ENCODE results near the gene LIME1.

LIME1 gene

GRCh38 chr20:63736893-63737694 is 630 bp downstream of the LIME1 start:
- DNase-seq (ENCODE audit: extremely low read depth in 1 of 2, low read depth in 1 of 2) = peak; percentile 41 to 43

- no peak for DNase-seq (ENCODE audit: extremely low read depth in 1 of 2, low read depth in 1 of 2)
Measured at GRCh38 chr20:63737695-63737944, 1.2 kb downstream of the LIME1 start.

GRCh38 chr20:63737945-63738686 is 1.7 kb downstream of the LIME1 start:
- peak in 1 of 2 donors; percentile 19 for DNase-seq (ENCODE audit: extremely low read depth in 1 of 2, low read depth in 1 of 2)

- DNase-seq (ENCODE audit: extremely low read depth in 1 of 2, low read depth in 1 of 2) = peak in 1 of 2 donors; percentile 15
Measured at GRCh38 chr20:63738687-63739129, 2.2 kb downstream of the LIME1 start.

GRCh38 chr20:63739130-63740069 is 2.9 kb downstream of the LIME1 start, which contains the start of gene SLC2A4RG:
Gene SLC2A4RG (plus strand): TSS chr20:63739776. CDS start chr20:63739913, 137 bp downstream.
- peak in 1 of 2 donors; percentile 59 for DNase-seq (ENCODE audit: extremely low read depth in 1 of 2, low read depth in 1 of 2)

- peak in 1 of 2 donors; percentile 33 for DNase-seq (ENCODE audit: extremely low read depth in 1 of 2, low read depth in 1 of 2)
Measured at GRCh38 chr20:63740070-63740626, 3.7 kb downstream of the LIME1 start.

- DNase-seq (ENCODE audit: extremely low read depth in 1 of 2, low read depth in 1 of 2) = no peak
Measured at GRCh38 chr20:63740627-63741353, 4.3 kb downstream of the LIME1 start.

GRCh38 chr20:63741354-63741675 is 4.9 kb downstream of the LIME1 start:
- no peak for DNase-seq (ENCODE audit: extremely low read depth in 1 of 2, low read depth in 1 of 2)

GRCh38 chr20:63741676-63742380 is 5.4 kb downstream of the LIME1 start:
- DNase-seq (ENCODE audit: extremely low read depth in 1 of 2, low read depth in 1 of 2) = no peak

- DNase-seq (ENCODE audit: extremely low read depth in 1 of 2, low read depth in 1 of 2) = no peak
Measured at GRCh38 chr20:63742381-63743024, 6.0 kb downstream of the LIME1 start.

GRCh38 chr20:63743210-63743970 is 6.9 kb downstream of the LIME1 start:
- DNase-seq (ENCODE audit: extremely low read depth in 1 of 2, low read depth in 1 of 2) = no peak

- no peak for DNase-seq (ENCODE audit: extremely low read depth in 1 of 2, low read depth in 1 of 2)
Measured at GRCh38 chr20:63744158-63744557, 7.7 kb downstream of the LIME1 start.

- DNase-seq (ENCODE audit: extremely low read depth in 1 of 2, low read depth in 1 of 2) = no peak
Measured at GRCh38 chr20:63744574-63745423, 8.3 kb downstream of the LIME1 start.

GRCh38 chr20:63745424-63745805 is 9.0 kb downstream of the LIME1 start:
- no peak for DNase-seq (ENCODE audit: extremely low read depth in 1 of 2, low read depth in 1 of 2)

- DNase-seq (ENCODE audit: extremely low read depth in 1 of 2, low read depth in 1 of 2) = no peak
Measured at GRCh38 chr20:63745961-63746731, 9.7 kb downstream of the LIME1 start.

- DNase-seq (ENCODE audit: extremely low read depth in 1 of 2, low read depth in 1 of 2) = no peak
Measured at GRCh38 chr20:63746751-63747315, 10.4 kb downstream of the LIME1 start.
